T-helper 1 cell treated with Interleukin-12 subunit alpha and Interleukin-12 subunit beta and Interleukin-4 antibody, amounts not matched to agents 30 μg/mL and 1 μg/mL, for 36 hours (primary cell): ENCODE measurements around the gene TWF2.

Experiments
- H3K27ac Mint-ChIP-seq: one replicate; pipeline ENCODE4 v1.8.0; 2021; ENCODE audit warnings: mild to moderate bottlenecking, mixed read lengths
- H3K27me3 Mint-ChIP-seq: one replicate; pipeline ENCODE4 v1.8.0; 2021; ENCODE audit warnings: low read depth, mixed read lengths
- H3K36me3 Mint-ChIP-seq: one replicate; pipeline ENCODE4 v1.8.0; 2021; ENCODE audit warnings: low read depth, mixed read lengths
- H3K4me1 Mint-ChIP-seq: one replicate; pipeline ENCODE4 v1.8.0; 2021; ENCODE audit warnings: low read depth, mixed read lengths
- H3K4me3 Mint-ChIP-seq: one replicate; pipeline ENCODE4 v1.8.0; 2021; ENCODE audit warnings: mild to moderate bottlenecking, moderate library complexity, mixed read lengths
- H3K9me3 Mint-ChIP-seq: one replicate; pipeline ENCODE4 v1.8.0; 2021; ENCODE audit warnings: mixed read lengths

Gene TWF2

DNA sequence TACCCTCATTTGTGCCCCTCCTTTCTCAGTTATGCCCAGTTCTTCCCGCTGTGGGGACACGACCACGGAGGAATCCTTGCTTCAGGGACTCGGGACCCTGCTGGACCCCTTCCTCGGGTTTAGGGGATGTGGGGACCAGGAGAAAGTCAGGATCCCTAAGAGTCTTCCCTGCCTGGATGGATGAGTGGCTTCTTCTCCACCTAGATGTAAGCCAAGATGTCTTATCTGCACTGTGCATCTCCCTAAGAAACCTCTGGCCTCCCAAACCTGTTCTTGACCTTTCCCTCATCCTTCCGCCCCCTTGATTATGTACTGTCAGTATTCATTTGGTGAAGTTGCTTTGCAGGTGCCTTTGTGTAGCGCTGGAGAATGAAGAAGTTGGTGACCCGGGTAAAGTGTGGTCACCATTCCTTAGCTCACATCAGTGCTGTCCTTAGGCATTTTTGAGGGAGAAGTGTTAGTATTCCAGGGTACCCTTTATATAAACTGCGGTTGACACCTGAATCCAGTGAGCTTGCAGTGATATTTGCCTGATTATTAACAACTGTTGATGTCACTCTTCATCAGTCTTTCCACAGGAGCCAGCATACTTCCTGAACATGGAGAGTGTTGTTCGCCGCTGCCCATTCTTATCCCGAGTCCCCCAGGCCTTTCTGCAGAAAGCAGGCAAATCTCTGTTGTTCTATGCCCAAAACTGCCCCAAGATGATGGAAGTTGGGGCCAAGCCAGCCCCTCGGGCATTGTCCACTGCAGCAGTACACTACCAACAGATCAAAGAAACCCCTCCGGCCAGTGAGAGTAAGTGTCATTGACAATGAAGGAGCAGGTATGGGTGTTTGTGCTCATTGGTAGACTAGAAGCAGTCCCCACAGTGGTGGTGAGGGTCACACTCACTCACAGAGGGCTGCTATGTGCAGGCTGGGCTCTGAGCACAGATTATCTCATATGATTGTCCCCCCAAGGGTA is 40.0 kb downstream of the TWF2 start:
- H3K9me3 Mint-ChIP-seq: no peaks in the 10 kb centered on the region
- H3K27ac Mint-ChIP-seq: peak overlapping the region; percentile 99
- H3K4me3 Mint-ChIP-seq: peak overlapping the region; percentile 100
- peaks cover 51% of the 10 kb centered on the region for H3K4me1 Mint-ChIP-seq
- H3K27me3 Mint-ChIP-seq: no peaks in the 10 kb centered on the region
- H3K36me3 Mint-ChIP-seq: peaks cover 38% of the 10 kb centered on the region

DNA sequence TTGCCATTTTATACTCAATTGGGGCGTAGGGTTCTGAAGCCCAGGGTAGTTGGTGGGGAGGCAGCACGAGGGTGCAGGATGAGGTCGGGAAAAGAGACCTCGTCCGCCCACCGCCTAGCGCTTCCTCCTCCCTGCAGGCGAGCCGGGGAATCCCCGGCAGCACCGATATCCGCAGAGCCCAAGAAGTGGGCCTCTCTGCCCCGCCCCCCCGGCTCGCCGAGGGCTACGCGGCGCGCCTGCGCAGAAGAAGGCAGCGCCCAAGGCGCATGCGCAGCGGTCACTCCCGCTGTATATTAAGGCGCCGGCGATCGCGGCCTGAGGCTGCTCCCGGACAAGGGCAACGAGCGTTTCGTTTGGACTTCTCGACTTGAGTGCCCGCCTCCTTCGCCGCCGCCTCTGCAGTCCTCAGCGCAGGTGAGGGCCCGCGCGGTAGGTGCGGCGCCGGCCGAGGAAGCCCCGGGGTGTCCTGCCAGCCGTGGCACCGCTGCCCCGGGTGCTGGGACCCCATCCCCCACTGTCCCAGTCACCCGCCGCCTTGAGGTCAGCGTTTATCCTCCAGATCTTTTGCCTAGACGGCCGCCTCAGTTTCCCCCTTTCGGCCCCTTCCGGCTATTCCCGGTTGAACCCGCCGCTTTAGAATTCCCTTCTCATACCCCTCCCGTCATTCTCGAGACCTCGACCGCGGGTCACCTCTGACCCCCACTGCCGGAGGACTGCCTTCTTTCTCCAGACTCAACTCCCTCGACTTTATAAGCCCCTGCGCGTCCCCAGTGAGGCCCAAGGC is 40.9 kb downstream of the TWF2 start, which contains the start of gene ALAS1:
ALAS1 (plus strand) TSS at position 319 of the 784 bp plus-strand sequence. CDS start 1,082 bp downstream, outside the sequence.
- peak within 1 kb of the TSS; percentile 99 for H3K27ac Mint-ChIP-seq
- H3K4me1 Mint-ChIP-seq: peaks cover 46% of the 10 kb centered on the region
- H3K4me3 Mint-ChIP-seq: peak within 1 kb of the TSS; percentile 100
- no peaks in the 10 kb centered on the region for H3K9me3 Mint-ChIP-seq
- peaks cover 30% of the 10 kb centered on the region for H3K36me3 Mint-ChIP-seq
- no peaks in the 10 kb centered on the region for H3K27me3 Mint-ChIP-seq

DNA sequence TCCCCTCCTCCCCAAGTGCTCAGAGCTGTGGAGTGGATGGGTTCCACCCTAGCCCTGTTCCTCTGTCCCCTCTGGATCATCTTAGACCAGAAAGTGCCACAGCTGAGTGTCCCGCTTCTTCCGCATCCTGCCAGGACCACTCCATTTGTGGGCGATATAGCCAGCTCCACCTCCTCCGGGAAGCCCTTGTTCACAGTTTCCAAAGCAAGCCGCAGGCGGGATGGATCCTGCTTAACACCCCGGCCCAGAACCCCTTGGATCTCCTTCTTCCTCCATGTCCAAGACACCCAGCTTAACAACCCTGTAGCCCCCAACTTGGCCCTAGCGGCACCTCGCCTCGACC is 41.5 kb downstream of the TWF2 start:
- Mint-ChIP-seq H3K9me3 (no peaks in the 10 kb centered on the region), H3K36me3 (peaks cover 27% of the 10 kb centered on the region), H3K27ac (peak overlapping the region; percentile 78), H3K27me3 (no peaks in the 10 kb centered on the region), H3K4me3 (peak overlapping the region; percentile 100), H3K4me1 (peaks cover 44% of the 10 kb centered on the region)

DNA sequence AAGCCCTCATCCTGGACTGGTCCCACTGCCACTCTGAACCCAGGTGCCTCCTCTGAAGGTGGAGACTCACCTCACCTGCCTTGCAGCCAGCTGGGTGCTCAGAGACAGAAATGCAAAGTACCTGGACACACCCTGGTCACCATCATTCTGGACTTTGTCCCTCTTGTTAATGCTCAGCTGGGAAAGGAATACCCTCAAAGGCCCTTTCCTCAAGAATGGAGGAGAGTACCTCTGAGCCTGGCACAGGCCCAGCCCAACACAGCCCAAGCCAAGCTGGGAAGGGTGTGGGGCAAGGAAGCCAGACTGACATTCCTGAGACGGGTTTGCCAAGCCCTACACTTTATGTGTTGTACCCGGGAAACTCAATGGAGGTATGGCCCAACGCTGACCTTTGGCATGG is 42.0 kb downstream of the TWF2 start:
- no peak overlapping the region for H3K4me3 Mint-ChIP-seq
- H3K36me3 Mint-ChIP-seq: peaks cover 24% of the 10 kb centered on the region
- H3K9me3 Mint-ChIP-seq: no peaks in the 10 kb centered on the region
- peak overlapping the region; percentile 54 for H3K27ac Mint-ChIP-seq
- H3K4me1 Mint-ChIP-seq: peaks cover 40% of the 10 kb centered on the region
- H3K27me3 Mint-ChIP-seq: no peaks in the 10 kb centered on the region

DNA sequence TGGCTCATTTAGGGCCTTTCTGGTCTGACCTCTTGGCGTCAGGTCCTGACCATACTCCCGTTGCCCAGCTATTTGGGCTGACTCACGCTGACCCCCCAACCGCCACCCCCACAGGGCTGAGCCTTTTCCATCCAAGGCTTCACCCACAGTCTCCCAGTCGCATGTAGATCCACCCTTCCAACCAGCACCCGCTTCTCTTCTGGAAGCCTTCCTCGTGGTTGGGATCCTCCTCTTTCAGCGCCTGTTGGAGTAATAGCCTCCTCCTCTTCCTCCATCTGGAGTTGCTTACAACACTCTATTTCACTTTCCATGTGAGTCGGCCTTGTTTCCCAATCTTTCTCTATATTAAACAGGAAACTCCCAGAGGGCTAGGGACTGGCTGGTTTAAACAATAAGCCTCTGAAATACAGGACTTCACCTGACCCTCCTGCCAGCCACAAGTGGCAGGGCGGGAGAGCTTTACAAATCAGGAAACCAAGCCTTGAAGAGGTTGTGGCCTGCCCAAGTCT is 43.1 kb downstream of the TWF2 start:
- H3K27me3 Mint-ChIP-seq: no peaks in the 10 kb centered on the region
- no peak overlapping the region for H3K4me3 Mint-ChIP-seq
- H3K27ac Mint-ChIP-seq: no peak overlapping the region
- H3K9me3 Mint-ChIP-seq: no peaks in the 10 kb centered on the region
- peaks cover 17% of the 10 kb centered on the region for H3K36me3 Mint-ChIP-seq
- peaks cover 30% of the 10 kb centered on the region for H3K4me1 Mint-ChIP-seq

DNA sequence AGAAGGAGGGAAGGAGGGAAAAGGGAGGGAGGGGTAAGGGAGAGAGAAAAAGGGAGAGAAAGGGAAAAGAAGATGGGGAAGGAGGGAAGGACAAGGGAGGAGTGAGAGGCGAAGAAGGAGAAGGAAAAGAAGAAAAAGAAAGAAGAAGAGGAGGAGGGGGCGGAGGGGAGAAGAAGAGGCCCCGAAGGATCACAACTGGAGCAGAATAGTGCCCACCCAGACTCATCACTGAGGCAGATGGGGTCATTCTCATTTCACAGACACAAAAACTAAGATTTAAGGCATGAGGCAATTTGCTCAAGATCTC is 43.7 kb downstream of the TWF2 start:
- H3K9me3 Mint-ChIP-seq: no peaks in the 10 kb centered on the region
- no peaks in the 10 kb centered on the region for H3K27me3 Mint-ChIP-seq
- no peak overlapping the region for H3K4me3 Mint-ChIP-seq
- no peak overlapping the region for H3K27ac Mint-ChIP-seq
- H3K36me3 Mint-ChIP-seq: peaks cover 15% of the 10 kb centered on the region
- H3K4me1 Mint-ChIP-seq: peaks cover 28% of the 10 kb centered on the region

DNA sequence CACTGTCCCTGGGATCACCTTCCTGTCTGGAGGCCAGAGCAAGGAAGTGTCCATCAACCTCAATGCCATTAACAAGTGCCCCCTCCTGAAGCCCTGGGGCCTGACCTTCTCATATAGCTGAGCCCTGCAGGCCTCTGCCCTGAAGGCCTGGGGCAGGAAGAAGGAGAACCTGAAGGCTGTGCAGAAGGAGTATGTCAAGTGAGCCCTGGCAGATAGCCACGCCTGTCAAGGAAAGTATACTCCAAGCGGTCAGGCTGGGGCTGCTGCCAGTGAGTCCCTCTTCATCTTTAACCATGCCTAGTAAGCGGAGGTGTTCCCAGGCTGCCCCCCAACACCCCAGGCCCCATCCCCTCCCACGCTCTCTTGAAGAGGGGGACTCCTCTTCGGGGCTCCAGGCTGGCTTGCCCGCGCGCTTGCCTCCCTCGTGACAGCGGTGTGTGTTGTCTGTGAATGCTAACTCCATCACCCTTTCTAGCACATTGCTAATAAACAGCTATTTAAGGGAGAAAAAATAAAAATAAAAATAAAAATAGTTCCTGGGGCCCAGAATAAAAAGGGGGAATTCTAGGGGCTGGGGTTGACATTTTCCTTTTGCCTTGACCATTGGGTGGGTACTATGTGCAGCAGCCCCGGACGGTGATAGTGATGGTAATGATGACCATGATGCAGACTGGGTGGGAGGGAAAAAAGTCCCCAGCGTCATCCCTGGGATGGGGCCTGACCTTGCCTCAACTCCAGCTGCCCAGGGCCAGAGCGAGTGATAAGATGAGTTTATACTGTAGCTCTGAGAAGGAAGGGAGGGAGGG is 44.3 kb downstream of the TWF2 start:
- Mint-ChIP-seq H3K4me1 (peaks cover 28% of the 10 kb centered on the region), H3K27me3 (no peaks in the 10 kb centered on the region), H3K4me3 (no peak overlapping the region)

DNA sequence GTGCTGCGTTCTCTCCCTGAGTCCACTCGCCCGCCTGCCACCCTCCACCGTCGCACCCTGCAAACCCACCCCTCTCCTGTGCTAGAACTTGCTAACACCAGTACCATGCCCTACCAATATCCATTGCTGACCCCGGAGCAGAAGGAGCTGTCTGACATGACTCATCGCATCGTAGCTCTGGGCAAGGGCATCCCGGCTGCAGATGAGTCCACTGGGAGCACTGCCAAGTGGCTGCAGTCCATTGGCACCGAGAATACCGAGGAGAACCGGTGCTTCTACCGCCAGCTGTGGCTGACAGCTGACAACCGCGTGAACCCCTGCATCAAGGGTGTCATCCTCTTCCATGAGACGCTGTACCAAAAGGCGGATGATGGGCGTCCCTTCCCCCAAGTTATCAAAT is 45.9 kb downstream of the TWF2 start:
- Mint-ChIP-seq H3K36me3 (no peaks in the 10 kb centered on the region), H3K27ac (peak overlapping the region; percentile 11), H3K27me3 (no peaks in the 10 kb centered on the region), H3K9me3 (no peaks in the 10 kb centered on the region), H3K4me1 (peaks cover 32% of the 10 kb centered on the region), H3K4me3 (no peak overlapping the region)

More for the DNA sequence above, 44.3 kb downstream of the TWF2 start:
- Mint-ChIP-seq H3K27ac (no peak overlapping the region), H3K36me3 (peaks cover 12% of the 10 kb centered on the region), H3K9me3 (no peaks in the 10 kb centered on the region)

DNA sequence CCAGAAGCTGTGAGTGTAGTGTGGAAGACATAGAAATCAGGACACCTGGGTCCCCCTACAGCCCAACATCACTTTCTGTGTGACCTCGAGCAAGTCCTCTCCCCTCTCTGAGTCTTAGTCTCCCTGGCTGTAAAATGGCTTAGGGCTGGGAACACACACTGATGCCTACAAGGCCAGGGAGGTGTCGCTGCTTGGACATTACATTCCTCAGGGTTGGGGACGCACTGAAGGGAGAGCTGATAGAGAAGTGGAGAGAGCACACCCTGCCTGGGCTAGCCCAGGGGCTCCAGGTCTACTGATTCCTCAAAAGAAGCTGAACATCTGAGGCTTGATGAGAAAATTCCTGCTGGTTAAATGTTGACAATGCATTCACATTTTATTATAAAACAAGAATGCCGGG is 47.3 kb downstream of the TWF2 start:
- H3K9me3 Mint-ChIP-seq: no peaks in the 10 kb centered on the region
- no peak overlapping the region for H3K4me3 Mint-ChIP-seq
- H3K36me3 Mint-ChIP-seq: no peaks in the 10 kb centered on the region
- H3K27ac Mint-ChIP-seq: no peak overlapping the region
- no peaks in the 10 kb centered on the region for H3K27me3 Mint-ChIP-seq
- peaks cover 21% of the 10 kb centered on the region for H3K4me1 Mint-ChIP-seq

DNA sequence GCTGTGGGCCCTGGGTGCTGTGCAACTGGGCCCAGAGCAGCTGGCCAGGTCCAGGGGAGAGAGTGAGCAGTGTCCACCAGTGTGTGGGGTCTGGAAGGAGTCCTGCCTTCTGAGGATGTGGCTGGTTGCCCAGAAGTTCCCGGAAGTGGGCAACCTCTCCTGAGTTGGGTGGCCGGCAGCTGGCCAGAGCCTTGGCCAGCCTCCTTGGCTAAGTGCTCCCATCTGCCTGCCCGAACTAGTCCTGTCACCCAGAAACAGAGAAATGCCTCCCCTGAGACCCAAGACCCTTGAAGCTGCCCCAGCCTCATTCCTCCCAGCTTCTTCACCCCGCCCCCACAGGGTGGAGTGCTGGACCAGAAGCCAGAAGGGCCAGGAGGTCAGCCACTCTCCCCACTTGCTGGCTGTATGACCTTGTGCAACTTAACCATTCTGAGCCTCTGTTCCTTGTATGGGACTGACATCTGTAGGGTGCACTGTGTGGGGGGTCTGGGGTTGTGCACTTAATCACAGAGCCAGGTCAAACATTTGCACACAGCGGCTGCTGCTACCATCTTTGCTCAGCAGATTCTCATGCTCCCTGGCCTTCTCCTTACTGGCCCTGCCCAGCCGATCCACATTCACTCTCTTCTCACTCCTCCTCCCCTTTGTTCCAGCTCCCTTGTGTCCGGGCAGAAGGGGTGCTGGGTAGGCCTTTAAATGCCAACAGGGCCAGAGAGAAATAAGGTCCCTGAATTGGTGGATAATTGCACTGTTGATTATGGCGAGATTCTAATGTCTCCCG is 48.5 kb downstream of the TWF2 start:
- Mint-ChIP-seq H3K36me3 (no peaks in the 10 kb centered on the region), H3K4me3 (no peak overlapping the region), H3K9me3 (no peaks in the 10 kb centered on the region), H3K4me1 (peaks cover 16% of the 10 kb centered on the region), H3K27me3 (no peaks in the 10 kb centered on the region), H3K27ac (no peak overlapping the region)

DNA sequence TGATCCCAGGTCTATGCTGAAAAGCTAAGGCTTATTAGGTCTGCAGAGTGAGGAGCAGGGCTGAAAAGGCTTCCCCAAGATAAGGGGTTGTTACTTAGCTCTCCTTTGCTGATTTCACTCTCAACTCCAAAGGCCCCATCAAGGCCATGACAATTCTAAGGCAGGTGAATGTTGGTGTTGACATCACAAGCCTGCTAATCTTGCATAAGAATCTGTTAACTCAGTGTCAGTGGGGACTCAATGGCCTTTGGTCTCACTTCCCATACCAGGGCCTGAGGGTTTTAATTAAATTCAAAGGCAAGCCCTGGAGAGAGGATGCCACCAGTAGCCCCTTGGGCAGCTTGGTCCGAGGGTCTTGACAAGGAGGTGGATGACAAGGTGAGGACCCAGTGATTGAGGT is 50.4 kb downstream of the TWF2 start:
- Mint-ChIP-seq H3K27ac (no peak overlapping the region), H3K9me3 (no peaks in the 10 kb centered on the region), H3K4me1 (peaks cover 16% of the 10 kb centered on the region), H3K4me3 (no peak overlapping the region), H3K27me3 (no peaks in the 10 kb centered on the region), H3K36me3 (no peaks in the 10 kb centered on the region)

DNA sequence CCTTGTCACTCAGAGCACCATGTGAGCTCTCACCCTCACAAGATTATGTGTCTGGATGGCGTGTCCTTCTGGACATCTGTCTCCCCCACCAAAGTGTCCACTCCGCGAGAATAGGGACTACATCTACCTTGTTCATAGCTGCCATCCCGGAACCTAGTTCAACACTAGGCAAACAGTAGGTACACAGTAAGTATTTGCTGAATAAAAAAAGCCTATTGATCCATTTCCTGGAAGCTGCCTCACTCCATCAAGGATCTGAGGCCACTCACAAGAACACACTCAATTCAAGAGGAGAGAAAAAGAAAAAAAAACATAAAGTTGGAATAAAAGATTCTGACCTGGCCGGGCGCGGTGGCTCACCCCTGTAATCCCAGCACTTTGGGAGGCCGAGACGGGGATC is 52.2 kb downstream of the TWF2 start:
- Mint-ChIP-seq H3K4me1 (peaks cover 16% of the 10 kb centered on the region), H3K27me3 (peaks cover 6% of the 10 kb centered on the region)

DNA sequence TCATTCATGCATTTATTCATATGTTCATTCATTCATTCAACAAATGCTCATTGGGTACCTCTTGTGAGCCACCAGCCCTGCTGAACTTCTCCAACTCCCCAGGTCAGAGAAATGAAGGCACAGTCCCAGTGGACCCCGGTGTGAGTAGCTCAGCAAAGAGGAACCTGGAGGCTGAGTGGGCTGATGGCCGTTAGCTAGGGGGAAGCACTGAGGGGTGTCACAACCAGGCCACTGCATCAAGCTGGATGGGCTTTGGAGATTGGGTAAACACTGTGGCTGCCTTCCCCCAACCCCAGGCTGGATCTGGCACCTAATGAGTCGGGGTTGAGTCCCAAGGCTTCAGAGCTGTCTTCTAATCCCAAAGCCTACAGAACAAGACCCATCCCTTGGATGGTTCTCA is 53.1 kb downstream of the TWF2 start:
- Mint-ChIP-seq H3K27ac (no peak overlapping the region), H3K4me3 (no peak overlapping the region), H3K36me3 (no peaks in the 10 kb centered on the region), H3K27me3 (peaks cover 6% of the 10 kb centered on the region), H3K4me1 (peaks cover 16% of the 10 kb centered on the region), H3K9me3 (no peaks in the 10 kb centered on the region)

More for the DNA sequence above, 52.2 kb downstream of the TWF2 start:
- no peak overlapping the region for H3K27ac Mint-ChIP-seq
- H3K9me3 Mint-ChIP-seq: no peaks in the 10 kb centered on the region
- no peaks in the 10 kb centered on the region for H3K36me3 Mint-ChIP-seq
- no peak overlapping the region for H3K4me3 Mint-ChIP-seq
